ENCODE measurements around the gene EEF1E1. TPM values are rescaled to one million over a fixed set of nuclear protein-coding genes. Genes with fewer than 3 reads are reported as not detected.

The EEF1E1 gene
- total and polyA plus RNA-seq, 9 of the 15 experiments (the other 6 are each of a cell fraction or from before 2014, with no cell fraction given): 135 to 1,355 (median 327) TPM

- TF ChIP-seq ZNF609 (CRISPR knock-in tag; IDR thresholded peaks at IDR 0.05; ENCODE audit: borderline replicate concordance) (no peak), HEY1 (CRISPR knock-in tag; IDR thresholded peaks at IDR 0.05; ENCODE audit: borderline replicate concordance) (no peak), ZNF778 (CRISPR knock-in tag; IDR thresholded peaks at IDR 0.05) (no peak), ZNF518B (CRISPR knock-in tag; IDR thresholded peaks at IDR 0.05) (no peak), TFAP4 (CRISPR knock-in tag; IDR thresholded peaks at IDR 0.05; ENCODE audit: borderline replicate concordance) (no peak), ZNF274 (IDR thresholded peaks at IDR 0.05; ENCODE audit: borderline replicate concordance, low read depth, low read length) (no peak), CHD4 (IDR thresholded peaks at IDR 0.05; ENCODE audit: insufficient read depth, insufficient replicate concordance, low read depth, low read length, poor library complexity, severe bottlenecking) (no peak), CBFB (CRISPR knock-in tag; IDR thresholded peaks at IDR 0.05) (no peak), ELF4 (CRISPR knock-in tag; IDR thresholded peaks at IDR 0.05) (no peak)
- TF ChIP-seq, protein P1, sequence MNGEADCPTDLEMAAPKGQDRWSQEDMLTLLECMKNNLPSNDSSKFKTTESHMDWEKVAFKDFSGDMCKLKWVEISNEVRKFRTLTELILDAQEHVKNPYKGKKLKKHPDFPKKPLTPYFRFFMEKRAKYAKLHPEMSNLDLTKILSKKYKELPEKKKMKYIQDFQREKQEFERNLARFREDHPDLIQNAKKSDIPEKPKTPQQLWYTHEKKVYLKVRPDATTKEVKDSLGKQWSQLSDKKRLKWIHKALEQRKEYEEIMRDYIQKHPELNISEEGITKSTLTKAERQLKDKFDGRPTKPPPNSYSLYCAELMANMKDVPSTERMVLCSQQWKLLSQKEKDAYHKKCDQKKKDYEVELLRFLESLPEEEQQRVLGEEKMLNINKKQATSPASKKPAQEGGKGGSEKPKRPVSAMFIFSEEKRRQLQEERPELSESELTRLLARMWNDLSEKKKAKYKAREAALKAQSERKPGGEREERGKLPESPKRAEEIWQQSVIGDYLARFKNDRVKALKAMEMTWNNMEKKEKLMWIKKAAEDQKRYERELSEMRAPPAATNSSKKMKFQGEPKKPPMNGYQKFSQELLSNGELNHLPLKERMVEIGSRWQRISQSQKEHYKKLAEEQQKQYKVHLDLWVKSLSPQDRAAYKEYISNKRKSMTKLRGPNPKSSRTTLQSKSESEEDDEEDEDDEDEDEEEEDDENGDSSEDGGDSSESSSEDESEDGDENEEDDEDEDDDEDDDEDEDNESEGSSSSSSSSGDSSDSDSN (IDR thresholded peaks at IDR 0.05; ENCODE audit: borderline replicate concordance in 1 of 2, low read depth in 2 of 2, low read length in 2 of 2): no peak
- TF ChIP-seq, protein P2, sequence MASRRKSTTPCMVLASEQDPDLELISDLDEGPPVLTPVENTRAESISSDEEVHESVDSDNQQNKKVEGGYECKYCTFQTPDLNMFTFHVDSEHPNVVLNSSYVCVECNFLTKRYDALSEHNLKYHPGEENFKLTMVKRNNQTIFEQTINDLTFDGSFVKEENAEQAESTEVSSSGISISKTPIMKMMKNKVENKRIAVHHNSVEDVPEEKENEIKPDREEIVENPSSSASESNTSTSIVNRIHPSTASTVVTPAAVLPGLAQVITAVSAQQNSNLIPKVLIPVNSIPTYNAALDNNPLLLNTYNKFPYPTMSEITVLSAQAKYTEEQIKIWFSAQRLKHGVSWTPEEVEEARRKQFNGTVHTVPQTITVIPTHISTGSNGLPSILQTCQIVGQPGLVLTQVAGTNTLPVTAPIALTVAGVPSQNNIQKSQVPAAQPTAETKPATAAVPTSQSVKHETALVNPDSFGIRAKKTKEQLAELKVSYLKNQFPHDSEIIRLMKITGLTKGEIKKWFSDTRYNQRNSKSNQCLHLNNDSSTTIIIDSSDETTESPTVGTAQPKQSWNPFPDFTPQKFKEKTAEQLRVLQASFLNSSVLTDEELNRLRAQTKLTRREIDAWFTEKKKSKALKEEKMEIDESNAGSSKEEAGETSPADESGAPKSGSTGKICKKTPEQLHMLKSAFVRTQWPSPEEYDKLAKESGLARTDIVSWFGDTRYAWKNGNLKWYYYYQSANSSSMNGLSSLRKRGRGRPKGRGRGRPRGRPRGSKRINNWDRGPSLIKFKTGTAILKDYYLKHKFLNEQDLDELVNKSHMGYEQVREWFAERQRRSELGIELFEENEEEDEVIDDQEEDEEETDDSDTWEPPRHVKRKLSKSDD (conservative IDR thresholded peaks at IDR 0.05; ENCODE audit: low read length): no peak
These were observed 5.8 kb upstream of the EEF1E1 start (continued) for GRCh38 chr6:8108031-8108660.
